ENCODE data around the gene PREX1. TPM values are rescaled to one million over a fixed set of nuclear protein-coding genes. Genes with fewer than 3 reads are reported as not detected.

PREX1 gene
- total and polyA plus RNA-seq, 2 experiments from 2014 or later = 2.4 to 10.3 TPM

DNA sequence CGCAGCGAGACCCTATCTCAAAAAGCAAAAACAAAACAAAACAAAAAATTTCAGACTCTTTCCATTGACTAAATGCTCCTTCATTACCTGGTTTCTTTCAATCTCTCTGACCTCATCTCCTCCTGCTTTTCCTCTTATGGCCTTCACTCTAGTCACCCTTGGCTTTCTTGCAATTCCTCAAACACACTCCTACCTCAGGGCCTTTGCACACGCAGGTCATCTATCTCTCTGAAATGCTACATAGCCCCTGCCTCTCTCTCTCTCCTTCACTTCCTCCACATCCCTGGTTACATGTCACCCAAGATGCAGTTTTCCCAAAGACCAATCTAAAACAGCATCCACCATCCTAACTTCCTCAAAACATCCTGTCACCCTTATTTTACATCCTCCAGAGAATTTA, 96.8 kb downstream of the PREX1 start:
- Mint-ChIP-seq H3K27me3 (ENCODE audit: insufficient read depth, low read depth, poor library complexity) (peaks cover 7% of the 10 kb centered on the region), H3K36me3 (ENCODE audit: low read depth) (peaks cover 10% of the 10 kb centered on the region), H3K4me1 (peaks cover 11% of the 10 kb centered on the region), H3K4me3 (no peak overlapping the region), H3K9me3 (no peaks in the 10 kb centered on the region), H3K27ac (no peak overlapping the region)
- TF ChIP-seq STAT1 (IDR thresholded peaks at IDR 0.05; ENCODE audit: unreplicated experiment) = no peak
- no peak for TF ChIP-seq EZH2 (IDR thresholded peaks at IDR 0.05; ENCODE audit: low read depth, unreplicated experiment)
- TF ChIP-seq JUNB (IDR thresholded peaks at IDR 0.05; ENCODE audit: unreplicated experiment) = no peak
- no peak for TF ChIP-seq ZNF331 (CRISPR knock-in tag; IDR thresholded peaks at IDR 0.05; ENCODE audit: low read depth)
- TF ChIP-seq ETS1 (IDR thresholded peaks at IDR 0.05) = no peak
- no peak for TF ChIP-seq REST (IDR thresholded peaks at IDR 0.05; ENCODE audit: unreplicated experiment)
- TF ChIP-seq, protein P1, sequence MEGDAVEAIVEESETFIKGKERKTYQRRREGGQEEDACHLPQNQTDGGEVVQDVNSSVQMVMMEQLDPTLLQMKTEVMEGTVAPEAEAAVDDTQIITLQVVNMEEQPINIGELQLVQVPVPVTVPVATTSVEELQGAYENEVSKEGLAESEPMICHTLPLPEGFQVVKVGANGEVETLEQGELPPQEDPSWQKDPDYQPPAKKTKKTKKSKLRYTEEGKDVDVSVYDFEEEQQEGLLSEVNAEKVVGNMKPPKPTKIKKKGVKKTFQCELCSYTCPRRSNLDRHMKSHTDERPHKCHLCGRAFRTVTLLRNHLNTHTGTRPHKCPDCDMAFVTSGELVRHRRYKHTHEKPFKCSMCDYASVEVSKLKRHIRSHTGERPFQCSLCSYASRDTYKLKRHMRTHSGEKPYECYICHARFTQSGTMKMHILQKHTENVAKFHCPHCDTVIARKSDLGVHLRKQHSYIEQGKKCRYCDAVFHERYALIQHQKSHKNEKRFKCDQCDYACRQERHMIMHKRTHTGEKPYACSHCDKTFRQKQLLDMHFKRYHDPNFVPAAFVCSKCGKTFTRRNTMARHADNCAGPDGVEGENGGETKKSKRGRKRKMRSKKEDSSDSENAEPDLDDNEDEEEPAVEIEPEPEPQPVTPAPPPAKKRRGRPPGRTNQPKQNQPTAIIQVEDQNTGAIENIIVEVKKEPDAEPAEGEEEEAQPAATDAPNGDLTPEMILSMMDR (conservative IDR thresholded peaks at IDR 0.05; ENCODE audit: low read depth in 2 of 2) = no peak
- no peak for TF ChIP-seq CREB1 (CRISPR knock-in tag; IDR thresholded peaks at IDR 0.05; ENCODE audit: low read depth)
- TF ChIP-seq ZNF114 (CRISPR knock-in tag; IDR thresholded peaks at IDR 0.05) = no peak
- no peak for TF ChIP-seq NANOG (IDR thresholded peaks at IDR 0.05; ENCODE audit: borderline replicate concordance)
- TF ChIP-seq EZH2phosphoT487 (IDR thresholded peaks at IDR 0.05; ENCODE audit: unreplicated experiment) = no peak
- TF ChIP-seq POLR2AphosphoS5 (IDR thresholded peaks at IDR 0.05; ENCODE audit: low read depth) = no peak
- TF ChIP-seq ZNF462 (CRISPR knock-in tag; IDR thresholded peaks at IDR 0.05) = no peak
- Histone ChIP-seq H3K27ac (ENCODE audit: low read depth) (no peak overlapping the region), H3K27me3 (ENCODE audit: insufficient read depth) (no peaks in the 10 kb centered on the region), H3K36me3 (ENCODE audit: insufficient read depth) (no peaks in the 10 kb centered on the region), H3F3A (replicated peaks; ENCODE audit: low read depth) (no peaks in the 10 kb centered on the region), H4K20me1 (replicated peaks; ENCODE audit: insufficient read depth) (no peaks in the 10 kb centered on the region), H2AFZ (no peak overlapping the region), H3K4me2 (no peak overlapping the region), H3K9me2 (ENCODE audit: insufficient read depth) (no peaks in the 10 kb centered on the region), H3K79me2 (replicated peaks; ENCODE audit: insufficient read depth) (no peaks in the 10 kb centered on the region), H3K4me1 (ENCODE audit: insufficient read depth) (no peaks in the 10 kb centered on the region), H3K4me3 (no peak overlapping the region)
- DNase-seq (ENCODE audit: low spot score) (no peak), ATAC-seq (no peak)
